K562 (cell line): ENCODE measurements around the gene TIMM17A. TPM values are rescaled to one million over a fixed set of nuclear protein-coding genes. Genes with fewer than 3 reads are reported as not detected.

ENCODE experiments used
- ADNP ChIP-seq: fragments of 200-800 bp; sonication (Bioruptor generic); IDR thresholded peaks from 2 replicates; pipeline ENCODE4 v1.6.1; 2016; ENCODE audit warnings: missing genetic modification characterization, missing compliant biosample characterization
- ATF7 ChIP-seq: fragments of 450-650 bp; IDR thresholded peaks from 2 replicates; pipeline ENCODE4 v1.7.1; 2014; ENCODE audit warnings: mild to moderate bottlenecking, moderate library complexity
- BDP1 ChIP-seq: IDR thresholded peaks from 3 replicates; pipeline ENCODE4 v1.6.1; 2011; ENCODE audit not compliant: insufficient read length, insufficient read depth
- GATA2 ChIP-seq: sonication (generic); formaldehyde crosslinking; IDR thresholded peaks from 2 replicates; pipeline ENCODE4 v1.4.0; 2020; ENCODE audit warnings: mild to moderate bottlenecking, missing genetic modification reagents
- IRF2 ChIP-seq: sonication (generic); formaldehyde crosslinking; IDR thresholded peaks from 2 replicates; pipeline ENCODE4 v1.8.1; 2022; ENCODE audit warnings: mild to moderate bottlenecking, missing genetic modification reagents
- LEF1 ChIP-seq: fragments of 450-650 bp; IDR thresholded peaks from 2 replicates; pipeline ENCODE4 v1.6.1; 2016; ENCODE audit warnings: mild to moderate bottlenecking
- MECOM ChIP-seq: fragments of 250-450 bp; sonication (Bioruptor Pico); IDR thresholded peaks from 2 replicates; pipeline ENCODE4 v1.8.0; 2022; ENCODE audit warnings: inconsistent platforms
- MEIS2 ChIP-seq: fragments of 450-650 bp; IDR thresholded peaks from 2 replicates; pipeline ENCODE4 v1.6.1; 2014; ENCODE audit warnings: mild to moderate bottlenecking; ENCODE audit not compliant: partially characterized antibody
- NCOA4 ChIP-seq: fragments of 450-650 bp; IDR thresholded peaks from 2 replicates; pipeline ENCODE4 v1.6.1; 2018; ENCODE audit warnings: mild to moderate bottlenecking; ENCODE audit not compliant: partially characterized antibody
- NRF1 ChIP-seq, 2 experiments: fragments of 450-650 bp; IDR thresholded peaks in 1 of 2; conservative IDR thresholded peaks in 1 of 2; 2 replicates each; pipeline ENCODE4 v1.6.1; 2014; ENCODE audit warnings: mild to moderate bottlenecking in 2 of 2
- PTBP1 ChIP-seq: fragments of 200-400 bp; formaldehyde crosslinking; IDR thresholded peaks from 2 replicates; pipeline ENCODE4 v1.6.1; 2017; ENCODE audit warnings: low read depth, low read length
- TCFL5 ChIP-seq: fragments of 250-450 bp; sonication (Bioruptor Pico); conservative IDR thresholded peaks from 2 replicates; pipeline ENCODE4 v1.6.1; 2021; ENCODE audit warnings: mild to moderate bottlenecking, moderate library complexity, matching md5 sums
- ZNF121 ChIP-seq: sonication (generic); formaldehyde crosslinking; conservative IDR thresholded peaks from 2 replicates; pipeline ENCODE4 v1.8.0; 2022; ENCODE audit warnings: missing genetic modification reagents
- ZNF124 ChIP-seq: sonication (generic); formaldehyde crosslinking; IDR thresholded peaks from 2 replicates; pipeline ENCODE4 v1.8.1; 2022; ENCODE audit warnings: missing genetic modification reagents
- ZNF41 ChIP-seq: fragments of 250-450 bp; sonication (Bioruptor Pico); conservative IDR thresholded peaks from 2 replicates; pipeline ENCODE4 v1.4.0; 2020; ENCODE audit warnings: mild to moderate bottlenecking
- ZNF507 ChIP-seq: conservative IDR thresholded peaks from 2 replicates; pipeline ENCODE4 v1.6.1; 2017; ENCODE audit warnings: missing genetic modification characterization, missing compliant biosample characterization
- ZSCAN29 ChIP-seq: fragments of 450-650 bp; IDR thresholded peaks from 2 replicates; pipeline ENCODE4 v1.6.1; 2017
- polyA plus RNA-seq, 8 experiments: library from polyadenylated mRNA; depleted of rRNA in 4 of 8; stranded (reverse) in 5 of 8; unstranded in 3 of 8; fragments of >200 nt; fragmentation: Nextera tagmentation in 2 of 8; fragmentation: Illumina TruSeq in 1 of 8; extraction: Ambion mirVana in 2 of 8; extraction: Trizol in 1 of 8; gene quantifications; 2 replicates each; pipeline versions ENCODE4 v1.2.1 to v1.2.3, GENCODE V29; 2011 to 2014; ENCODE audit warnings: inconsistent platforms in 1 of 8, missing spikeins in 1 of 8
- total RNA-seq, 7 experiments: library from RNA; depleted of rRNA in 6 of 7; stranded (reverse); fragments of >200 nt in 6 of 7; fragmentation: Illumina TruSeq in 2 of 7; extraction: Trizol in 2 of 7; gene quantifications; 2 replicates each; pipeline versions ENCODE4 v1.2.1 to v1.2.3, GENCODE V29; 2011 to 2021; ENCODE audit warnings: low replicate concordance in 1 of 7
- TF ChIP-seq, protein P1 (sequence below): fragments of 250-450 bp; sonication (Bioruptor Pico); IDR thresholded peaks from 2 replicates; pipeline ENCODE4 v1.8.0; 2022; ENCODE audit warnings: inconsistent platforms
- TF ChIP-seq, protein P2 (sequence below): fragments of 250-450 bp; sonication (Bioruptor Pico); IDR thresholded peaks from 2 replicates; pipeline ENCODE4 v1.4.0; 2020; ENCODE audit warnings: mild to moderate bottlenecking, moderate library complexity
- TF ChIP-seq, protein P3 (sequence below): fragments of 450-650 bp; IDR thresholded peaks from 2 replicates; pipeline ENCODE4 v1.6.1; 2017; ENCODE audit warnings: antibody characterized with exemption
- TF ChIP-seq, protein P4 (sequence below): sonication (generic); formaldehyde crosslinking; IDR thresholded peaks from 2 replicates; pipeline ENCODE4 v1.8.0; 2022; ENCODE audit warnings: missing genetic modification reagents, mild to moderate bottlenecking, borderline replicate concordance
- TF ChIP-seq, protein P5 (sequence below): fragments of 250-450 bp; sonication (Bioruptor Pico); IDR thresholded peaks from 2 replicates; pipeline ENCODE4 v1.8.0; 2021; ENCODE audit warnings: moderate library complexity, mild to moderate bottlenecking, inconsistent platforms

TIMM17A gene
- total and polyA plus RNA-seq, 9 of the 15 experiments (the other 6 are each of a cell fraction or from before 2014, with no cell fraction given): 116 to 744 (median 180) TPM

DNA sequence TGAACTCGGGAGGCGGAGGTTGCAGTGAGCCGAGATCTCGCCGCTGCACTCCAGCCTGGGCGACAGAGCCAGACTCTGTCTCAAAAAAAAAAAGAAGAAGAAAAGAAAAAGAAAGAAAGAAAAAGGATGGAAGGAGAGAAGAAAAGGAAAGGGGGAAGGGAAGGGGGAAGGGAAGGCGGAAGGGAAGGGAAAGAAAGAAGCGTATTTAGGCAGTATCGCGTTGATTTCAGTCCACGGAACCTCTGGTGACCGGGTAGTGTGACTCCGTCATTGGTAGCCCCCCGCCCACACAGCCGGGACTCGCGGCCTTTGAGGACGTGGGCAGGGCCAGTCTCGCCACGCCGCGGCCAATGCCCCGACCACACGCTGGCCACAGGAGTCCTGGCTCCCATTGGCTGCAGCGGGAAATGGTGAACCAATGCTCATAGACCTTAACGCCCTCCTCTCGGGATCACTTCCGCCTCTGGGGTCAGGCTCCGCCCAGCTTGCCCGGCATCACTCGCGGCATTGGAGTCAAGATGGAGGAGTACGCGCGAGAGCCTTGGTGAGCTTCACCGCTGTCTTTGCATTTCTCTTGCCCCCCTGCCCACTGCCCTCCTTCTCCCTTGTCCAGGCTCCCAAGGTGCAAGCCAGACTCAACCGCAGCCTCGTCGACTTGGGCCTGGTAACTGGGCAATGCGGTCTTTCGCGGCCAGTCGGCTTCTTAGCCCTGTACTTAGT, at the start of gene TIMM17A (continued):
- TF ChIP-seq, protein P1, sequence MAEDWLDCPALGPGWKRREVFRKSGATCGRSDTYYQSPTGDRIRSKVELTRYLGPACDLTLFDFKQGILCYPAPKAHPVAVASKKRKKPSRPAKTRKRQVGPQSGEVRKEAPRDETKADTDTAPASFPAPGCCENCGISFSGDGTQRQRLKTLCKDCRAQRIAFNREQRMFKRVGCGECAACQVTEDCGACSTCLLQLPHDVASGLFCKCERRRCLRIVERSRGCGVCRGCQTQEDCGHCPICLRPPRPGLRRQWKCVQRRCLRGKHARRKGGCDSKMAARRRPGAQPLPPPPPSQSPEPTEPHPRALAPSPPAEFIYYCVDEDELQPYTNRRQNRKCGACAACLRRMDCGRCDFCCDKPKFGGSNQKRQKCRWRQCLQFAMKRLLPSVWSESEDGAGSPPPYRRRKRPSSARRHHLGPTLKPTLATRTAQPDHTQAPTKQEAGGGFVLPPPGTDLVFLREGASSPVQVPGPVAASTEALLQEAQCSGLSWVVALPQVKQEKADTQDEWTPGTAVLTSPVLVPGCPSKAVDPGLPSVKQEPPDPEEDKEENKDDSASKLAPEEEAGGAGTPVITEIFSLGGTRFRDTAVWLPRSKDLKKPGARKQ: no peak
- TF ChIP-seq ZSCAN29: peak; percentile 73; the same call in 1 of the 2 replicates
- TF ChIP-seq, protein P2, sequence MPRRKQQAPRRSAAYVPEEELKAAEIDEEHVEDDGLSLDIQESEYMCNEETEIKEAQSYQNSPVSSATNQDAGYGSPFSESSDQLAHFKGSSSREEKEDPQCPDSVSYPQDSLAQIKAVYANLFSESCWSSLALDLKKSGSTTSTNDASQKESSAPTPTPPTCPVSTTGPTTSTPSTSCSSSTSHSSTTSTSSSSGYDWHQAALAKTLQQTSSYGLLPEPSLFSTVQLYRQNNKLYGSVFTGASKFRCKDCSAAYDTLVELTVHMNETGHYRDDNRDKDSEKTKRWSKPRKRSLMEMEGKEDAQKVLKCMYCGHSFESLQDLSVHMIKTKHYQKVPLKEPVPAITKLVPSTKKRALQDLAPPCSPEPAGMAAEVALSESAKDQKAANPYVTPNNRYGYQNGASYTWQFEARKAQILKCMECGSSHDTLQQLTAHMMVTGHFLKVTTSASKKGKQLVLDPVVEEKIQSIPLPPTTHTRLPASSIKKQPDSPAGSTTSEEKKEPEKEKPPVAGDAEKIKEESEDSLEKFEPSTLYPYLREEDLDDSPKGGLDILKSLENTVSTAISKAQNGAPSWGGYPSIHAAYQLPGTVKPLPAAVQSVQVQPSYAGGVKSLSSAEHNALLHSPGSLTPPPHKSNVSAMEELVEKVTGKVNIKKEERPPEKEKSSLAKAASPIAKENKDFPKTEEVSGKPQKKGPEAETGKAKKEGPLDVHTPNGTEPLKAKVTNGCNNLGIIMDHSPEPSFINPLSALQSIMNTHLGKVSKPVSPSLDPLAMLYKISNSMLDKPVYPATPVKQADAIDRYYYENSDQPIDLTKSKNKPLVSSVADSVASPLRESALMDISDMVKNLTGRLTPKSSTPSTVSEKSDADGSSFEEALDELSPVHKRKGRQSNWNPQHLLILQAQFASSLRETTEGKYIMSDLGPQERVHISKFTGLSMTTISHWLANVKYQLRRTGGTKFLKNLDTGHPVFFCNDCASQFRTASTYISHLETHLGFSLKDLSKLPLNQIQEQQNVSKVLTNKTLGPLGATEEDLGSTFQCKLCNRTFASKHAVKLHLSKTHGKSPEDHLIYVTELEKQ (CRISPR knock-in tag): 0 out of 2 replicates have a peak, but pooled peaks have one; percentile 30
- TF ChIP-seq ADNP: no peak; the same call in 1 of the 2 replicates
- TF ChIP-seq GATA2: no peak
- no peak for TF ChIP-seq BDP1
- peak; percentile 93 for TF ChIP-seq NCOA4
- no peak for TF ChIP-seq ZNF507 (tag)
- TF ChIP-seq ATF7: peak; percentile 91
- TF ChIP-seq PTBP1: no peak
- TF ChIP-seq ZNF124: no peak
- peak; percentile 78 to 82 for TF ChIP-seq NRF1 (conservative IDR thresholded peaks at IDR 0.05 in 1 of 2, IDR thresholded peaks at IDR 0.05 in 1 of 2)
- no peak for TF ChIP-seq TCFL5 (CRISPR knock-in tag)
- TF ChIP-seq, protein P3, sequence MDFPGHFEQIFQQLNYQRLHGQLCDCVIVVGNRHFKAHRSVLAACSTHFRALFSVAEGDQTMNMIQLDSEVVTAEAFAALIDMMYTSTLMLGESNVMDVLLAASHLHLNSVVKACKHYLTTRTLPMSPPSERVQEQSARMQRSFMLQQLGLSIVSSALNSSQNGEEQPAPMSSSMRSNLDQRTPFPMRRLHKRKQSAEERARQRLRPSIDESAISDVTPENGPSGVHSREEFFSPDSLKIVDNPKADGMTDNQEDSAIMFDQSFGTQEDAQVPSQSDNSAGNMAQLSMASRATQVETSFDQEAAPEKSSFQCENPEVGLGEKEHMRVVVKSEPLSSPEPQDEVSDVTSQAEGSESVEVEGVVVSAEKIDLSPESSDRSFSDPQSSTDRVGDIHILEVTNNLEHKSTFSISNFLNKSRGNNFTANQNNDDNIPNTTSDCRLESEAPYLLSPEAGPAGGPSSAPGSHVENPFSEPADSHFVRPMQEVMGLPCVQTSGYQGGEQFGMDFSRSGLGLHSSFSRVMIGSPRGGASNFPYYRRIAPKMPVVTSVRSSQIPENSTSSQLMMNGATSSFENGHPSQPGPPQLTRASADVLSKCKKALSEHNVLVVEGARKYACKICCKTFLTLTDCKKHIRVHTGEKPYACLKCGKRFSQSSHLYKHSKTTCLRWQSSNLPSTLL: peak; percentile 95
- TF ChIP-seq IRF2 (CRISPR knock-in tag): no peak
- TF ChIP-seq MECOM (CRISPR knock-in tag): no peak
- TF ChIP-seq, protein P4, sequence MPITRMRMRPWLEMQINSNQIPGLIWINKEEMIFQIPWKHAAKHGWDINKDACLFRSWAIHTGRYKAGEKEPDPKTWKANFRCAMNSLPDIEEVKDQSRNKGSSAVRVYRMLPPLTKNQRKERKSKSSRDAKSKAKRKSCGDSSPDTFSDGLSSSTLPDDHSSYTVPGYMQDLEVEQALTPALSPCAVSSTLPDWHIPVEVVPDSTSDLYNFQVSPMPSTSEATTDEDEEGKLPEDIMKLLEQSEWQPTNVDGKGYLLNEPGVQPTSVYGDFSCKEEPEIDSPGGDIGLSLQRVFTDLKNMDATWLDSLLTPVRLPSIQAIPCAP (CRISPR knock-in tag): 0 out of 2 replicates have a peak, but pooled peaks have one; percentile 66
- peak; percentile 65 for TF ChIP-seq LEF1
- TF ChIP-seq ZNF41 (CRISPR knock-in tag): no peak
- TF ChIP-seq ZNF121 (CRISPR knock-in tag): no peak
- TF ChIP-seq MEIS2: no peak
- TF ChIP-seq, protein P5, sequence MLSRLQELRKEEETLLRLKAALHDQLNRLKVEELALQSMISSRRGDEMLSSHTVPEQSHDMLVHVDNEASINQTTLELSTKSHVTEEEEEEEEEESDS: no peak
